Ascending aorta (tissue), 2 donors: Measurements from ENCODE around the gene DTX3L. TPM values are rescaled to one million over a fixed set of nuclear protein-coding genes. Genes with fewer than 3 reads are reported as not detected.
"Not testable (repeated sequence)": the region's sequence is repeated elsewhere in the genome, so short reads cannot be mapped to it uniquely, and the experiment has no call there.

ENCODE experiments used
- DNase-seq, 2 donors: peaks; one replicate each; pipeline ENCODE4 v3.0.0-alpha.2; 2019; ENCODE audit warnings: low spot score in 2 of 2
- H3K27ac ChIP-seq, 2 donors: fragments of 200-600 bp; sonication (generic); one replicate each; pipeline ENCODE4 v1.5.1; 2016 to 2017; ENCODE audit warnings: mild to moderate bottlenecking in 1 of 2
- H3K27me3 ChIP-seq: fragments of 200-600 bp; sonication (generic); one replicate; pipeline ENCODE4 v1.5.1; 2017
- H3K36me3 ChIP-seq, 2 donors: fragments of 200-600 bp; sonication (generic); one replicate each; pipeline ENCODE4 v1.5.1; 2016
- H3K4me1 ChIP-seq, 2 donors: fragments of 200-600 bp; sonication (generic); one replicate each; pipeline ENCODE4 v1.5.1; 2016 to 2017; ENCODE audit warnings: mild to moderate bottlenecking in 1 of 2
- H3K4me3 ChIP-seq, 2 donors: fragments of 200-600 bp; sonication (generic); one replicate each; pipeline ENCODE4 v1.5.1; 2016 to 2017; ENCODE audit warnings: mild to moderate bottlenecking in 1 of 2
- H3K9me3 ChIP-seq, 2 donors: fragments of 200-600 bp; sonication (generic); one replicate each; pipeline ENCODE4 v1.5.1; 2016
- intact Hi-C: fragments of 100-400 bp; cut with DNase I; formaldehyde crosslinking; loops from one replicate; pipeline ENCODE4 v1.15.1; 2023
- total RNA-seq: library from RNA; depleted of rRNA; stranded (reverse); fragments of >200 nt; gene quantifications from one replicate; pipeline ENCODE4 v1.1.0, GENCODE V29; 2016
- TF ChIP-seq, protein P1 (sequence below), 3 experiments: fragments of 200-600 bp in 2 of 3; fragments of 450-650 bp in 1 of 3; sonication (generic) in 2 of 3; IDR thresholded peaks; one replicate each; pipeline ENCODE4 v1.5.1; 2016 to 2019; ENCODE audit warnings: antibody characterized with exemption in 3 of 3, mild to moderate bottlenecking in 1 of 3, moderate library complexity in 1 of 3

The DTX3L gene
- total RNA-seq, 1 donor from 2014 or later: 22.4 TPM

- Histone ChIP-seq H3K4me1 (peaks cover 4 to 16% of the 10 kb centered on the region in 2 donors), H3K9me3 (no peaks in the 10 kb centered on the region), H3K27me3 (no peaks in the 10 kb centered on the region), H3K4me3 (peak overlapping the region; percentile 90 to 94), H3K36me3 (peaks cover 8 to 32% of the 10 kb centered on the region in 2 donors), H3K27ac (peak overlapping the region; percentile 87 to 91)
- DNase-seq: no peak
- intact Hi-C loops: no loop called here
- TF ChIP-seq, protein P1, sequence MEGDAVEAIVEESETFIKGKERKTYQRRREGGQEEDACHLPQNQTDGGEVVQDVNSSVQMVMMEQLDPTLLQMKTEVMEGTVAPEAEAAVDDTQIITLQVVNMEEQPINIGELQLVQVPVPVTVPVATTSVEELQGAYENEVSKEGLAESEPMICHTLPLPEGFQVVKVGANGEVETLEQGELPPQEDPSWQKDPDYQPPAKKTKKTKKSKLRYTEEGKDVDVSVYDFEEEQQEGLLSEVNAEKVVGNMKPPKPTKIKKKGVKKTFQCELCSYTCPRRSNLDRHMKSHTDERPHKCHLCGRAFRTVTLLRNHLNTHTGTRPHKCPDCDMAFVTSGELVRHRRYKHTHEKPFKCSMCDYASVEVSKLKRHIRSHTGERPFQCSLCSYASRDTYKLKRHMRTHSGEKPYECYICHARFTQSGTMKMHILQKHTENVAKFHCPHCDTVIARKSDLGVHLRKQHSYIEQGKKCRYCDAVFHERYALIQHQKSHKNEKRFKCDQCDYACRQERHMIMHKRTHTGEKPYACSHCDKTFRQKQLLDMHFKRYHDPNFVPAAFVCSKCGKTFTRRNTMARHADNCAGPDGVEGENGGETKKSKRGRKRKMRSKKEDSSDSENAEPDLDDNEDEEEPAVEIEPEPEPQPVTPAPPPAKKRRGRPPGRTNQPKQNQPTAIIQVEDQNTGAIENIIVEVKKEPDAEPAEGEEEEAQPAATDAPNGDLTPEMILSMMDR (IDR thresholded peaks at IDR 0.05): no peak
These were observed 1.0 kb upstream of the DTX3L start for GRCh38 chr3:122562923-122563716.

DNA sequence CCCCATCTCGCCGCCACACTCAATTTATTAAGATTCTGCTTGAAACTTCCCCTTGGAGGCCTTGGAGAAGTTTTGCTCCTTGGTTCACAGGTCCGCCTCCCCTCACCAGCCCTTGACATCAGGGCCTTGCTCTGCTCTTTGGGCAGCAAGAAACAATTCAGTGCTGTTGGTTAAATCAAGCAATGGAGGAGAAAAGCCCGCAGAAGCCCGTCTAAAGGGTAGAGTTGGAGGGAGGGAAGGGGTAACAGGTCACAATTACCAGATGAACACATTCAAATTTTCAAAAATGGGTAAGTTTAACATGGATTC, 467 bp upstream of the DTX3L start:
- Histone ChIP-seq H3K27ac (peak overlapping the region; percentile 87 to 91), H3K4me1 (peaks cover 4 to 16% of the 10 kb centered on the region in 2 donors)
- intact Hi-C loops: loop anchor here (1.0 kb wide), 3 partner anchors 48 to 147 kb away; partner anchors contain the start of gene WDR5B

DNA sequence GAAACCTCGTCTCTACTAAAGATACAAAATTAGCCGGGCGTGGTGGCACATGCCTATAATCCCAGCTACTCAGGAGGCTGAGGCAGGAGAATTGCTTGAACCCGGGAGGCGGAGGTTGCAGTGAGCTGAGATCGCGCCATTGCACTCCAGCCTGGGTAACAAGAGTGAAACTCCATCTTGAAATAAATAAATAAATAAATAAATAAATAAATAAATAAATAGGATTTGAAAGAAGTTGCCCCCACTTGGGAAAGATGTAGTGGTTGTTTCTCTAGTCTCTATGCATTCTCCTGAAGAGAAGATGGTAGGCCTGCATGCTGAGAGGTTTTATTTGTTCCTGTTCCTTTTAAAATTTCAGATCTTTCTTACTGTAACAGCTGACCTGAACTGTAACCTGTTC, 4.0 kb downstream of the DTX3L start:
- peaks cover 9 to 57% of the 10 kb centered on the region in 2 donors for H3K36me3 ChIP-seq
- H3K9me3 ChIP-seq, H3K27ac ChIP-seq, H3K4me3 ChIP-seq, H3K27me3 ChIP-seq, intact Hi-C loops, DNase-seq: not testable (repeated sequence)
- peaks cover 0 to 11% of the 10 kb centered on the region in 2 donors for H3K4me1 ChIP-seq

More for the DNA sequence above, 467 bp upstream of the DTX3L start:
- peak overlapping the region; percentile 90 to 94 for H3K4me3 ChIP-seq
- H3K36me3 ChIP-seq: peaks cover 6 to 29% of the 10 kb centered on the region in 2 donors
- no peak for DNase-seq
- H3K9me3 ChIP-seq: no peaks in the 10 kb centered on the region
- H3K27me3 ChIP-seq: no peaks in the 10 kb centered on the region
- TF ChIP-seq, protein P1 (IDR thresholded peaks at IDR 0.05): no peak

DNA sequence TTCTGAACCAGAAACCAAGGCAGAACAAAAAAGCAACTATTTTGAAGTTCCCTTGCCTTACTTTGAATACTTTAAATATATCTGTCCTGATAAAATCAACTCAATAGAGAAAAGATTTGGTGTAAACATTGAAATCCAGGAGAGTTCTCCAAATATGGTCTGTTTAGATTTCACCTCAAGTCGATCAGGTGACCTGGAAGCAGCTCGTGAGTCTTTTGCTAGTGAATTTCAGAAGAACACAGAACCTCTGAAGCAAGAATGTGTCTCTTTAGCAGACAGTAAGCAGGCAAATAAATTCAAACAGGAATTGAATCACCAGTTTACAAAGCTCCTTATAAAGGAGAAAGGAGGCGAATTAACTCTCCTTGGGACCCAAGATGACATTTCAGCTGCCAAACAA, 4.6 kb downstream of the DTX3L start:
- H3K36me3 ChIP-seq: peaks cover 9 to 57% of the 10 kb centered on the region in 2 donors
- TF ChIP-seq, protein P1 (IDR thresholded peaks at IDR 0.05): no peak
- DNase-seq: no peak
- H3K9me3 ChIP-seq: no peaks in the 10 kb centered on the region
- no peak overlapping the region for H3K4me3 ChIP-seq
- H3K4me1 ChIP-seq: peaks cover 0 to 7% of the 10 kb centered on the region in 2 donors
- H3K27me3 ChIP-seq: no peaks in the 10 kb centered on the region
- no peak overlapping the region for H3K27ac ChIP-seq
- intact Hi-C loops: no loop called here

DNA sequence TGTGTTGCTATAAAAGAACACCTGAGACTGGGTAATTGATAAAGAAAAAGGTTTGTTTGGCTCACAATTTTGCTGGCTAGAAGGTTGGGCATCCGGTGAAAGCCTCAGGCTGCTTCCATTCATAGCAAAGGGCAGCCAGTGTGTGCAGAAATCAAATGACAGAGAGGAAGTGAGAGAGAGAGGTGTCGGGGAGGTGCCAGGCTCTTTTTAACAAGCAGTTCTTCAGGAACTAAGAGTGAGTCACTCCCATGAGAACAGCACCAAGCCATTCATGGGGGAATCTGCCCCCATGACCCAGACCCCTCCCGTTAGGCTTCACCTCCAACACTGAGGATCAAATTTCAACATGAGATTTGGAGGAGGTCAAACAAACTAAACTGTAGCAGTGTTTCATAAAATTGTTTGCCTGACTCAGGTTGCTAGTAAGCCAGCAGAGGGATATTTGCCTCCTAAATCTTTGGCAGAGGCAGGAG, 8.8 kb downstream of the DTX3L start:
- Histone ChIP-seq H3K9me3 (no peaks in the 10 kb centered on the region), H3K27ac (peak overlapping the region in 1 of 2 donors; percentile 24), H3K27me3 (no peaks in the 10 kb centered on the region), H3K36me3 (peaks cover 3 to 41% of the 10 kb centered on the region in 2 donors), H3K4me3 (no peak overlapping the region), H3K4me1 (peaks cover 0 to 4% of the 10 kb centered on the region in 2 donors)
- intact Hi-C loops: no loop called here
- TF ChIP-seq, protein P1 (IDR thresholded peaks at IDR 0.05): no peak
- no peak for DNase-seq

DNA sequence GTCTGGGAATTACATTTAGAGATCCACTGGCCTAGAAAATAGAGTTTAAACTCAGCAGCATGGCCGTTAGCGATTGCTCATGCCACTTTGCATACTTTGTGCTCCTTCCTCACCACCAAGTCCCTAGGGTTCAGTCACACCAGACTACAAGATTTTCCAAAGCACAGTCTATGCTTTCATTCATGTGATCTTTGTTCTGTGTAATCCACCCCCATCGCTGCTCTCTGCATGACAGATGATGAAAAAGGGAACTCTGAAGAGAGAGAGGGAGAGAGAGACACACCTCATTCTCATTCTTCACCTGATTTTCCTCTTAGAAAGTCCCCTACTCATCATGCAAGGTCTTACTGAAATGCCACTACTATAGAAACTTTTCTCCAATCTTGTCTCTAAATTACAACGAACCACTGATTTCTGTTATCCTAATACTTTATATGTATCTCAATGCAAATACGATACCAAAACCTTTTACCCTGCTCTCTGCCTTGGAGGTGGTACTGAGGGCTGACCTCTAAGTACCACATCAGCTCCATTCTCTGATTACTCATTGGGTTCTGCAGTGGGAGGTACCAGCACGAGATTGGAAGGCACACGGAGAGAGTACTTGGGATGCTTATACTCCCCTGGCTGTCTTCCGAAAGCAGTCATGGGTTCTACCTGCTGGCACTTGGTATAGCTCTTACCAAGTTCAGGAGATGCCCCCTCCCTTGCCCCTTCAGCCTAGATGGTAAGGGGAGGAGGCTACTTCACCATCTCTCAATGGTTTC, 12.2 kb downstream of the DTX3L start:
- intact Hi-C loops: no loop called here
- Histone ChIP-seq H3K4me3 (no peak overlapping the region), H3K27me3 (no peaks in the 10 kb centered on the region), H3K9me3 (peaks cover 0 to 2% of the 10 kb centered on the region in 2 donors), H3K36me3 (peaks cover 0 to 11% of the 10 kb centered on the region in 2 donors), H3K4me1 (peaks cover 0 to 4% of the 10 kb centered on the region in 2 donors), H3K27ac (no peak overlapping the region)
- TF ChIP-seq, protein P1 (IDR thresholded peaks at IDR 0.05): no peak
- no peak for DNase-seq
